ENCODE results near the gene CD1D. TPM values are rescaled to one million over a fixed set of nuclear protein-coding genes. Genes with fewer than 3 reads are reported as not detected.

Gene CD1D
- total RNA-seq, 1 donor from 2014 or later: 0.29 TPM

DNA sequence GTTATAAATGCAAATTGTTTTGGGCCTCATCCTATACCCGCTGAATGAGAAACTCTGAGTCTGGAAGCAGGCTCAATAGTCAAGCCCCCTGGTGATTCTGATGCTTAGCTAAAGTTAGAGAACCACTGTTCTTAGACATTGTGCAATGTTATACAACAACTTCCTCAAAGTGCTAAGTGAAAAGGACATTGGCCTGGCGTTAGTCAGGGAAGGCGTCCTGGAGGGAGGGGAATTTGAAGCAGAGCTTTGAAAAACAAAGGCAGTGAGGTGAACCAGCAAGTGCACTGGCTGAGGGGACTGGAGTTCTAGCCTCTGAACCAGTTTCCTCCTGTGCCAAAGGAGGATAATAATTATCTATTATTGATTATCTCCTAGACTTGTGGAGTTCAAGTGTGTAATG, 5.1 kb downstream of the CD1D start:
- Mint-ChIP-seq H3K27ac (no peak overlapping the region), H3K4me1 (ENCODE audit: unreplicated experiment) (peaks cover 10% of the 10 kb centered on the region), H3K36me3 (no peaks in the 10 kb centered on the region), H3K9me3 (no peaks in the 10 kb centered on the region), H3K27me3 (peaks cover 72% of the 10 kb centered on the region), H3K4me3 (no peak overlapping the region)
- DNase-seq (ENCODE audit: extremely low spot score, unreplicated experiment): no peak
- no peak for TF ChIP-seq CTCF (conservative IDR thresholded peaks at IDR 0.05)

DNA sequence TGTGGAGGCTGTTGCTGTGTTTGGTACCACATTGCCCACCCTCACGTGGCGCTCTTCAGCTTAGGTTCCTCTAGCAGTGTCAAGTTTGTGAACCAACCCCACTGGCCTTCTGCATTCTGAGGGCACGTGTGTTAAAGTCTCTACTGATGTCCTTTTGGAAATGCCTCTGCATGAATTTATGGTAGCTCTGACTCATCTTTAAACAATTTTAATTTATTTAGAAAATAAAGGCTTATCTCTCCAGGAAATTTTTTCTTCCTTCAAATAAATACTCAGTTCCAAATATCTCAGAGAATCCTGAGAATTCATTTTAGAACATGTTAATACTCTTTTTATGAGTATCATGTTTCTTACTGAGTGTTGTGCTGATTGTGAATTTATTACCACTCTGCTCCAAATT, 5.5 kb downstream of the CD1D start:
- Mint-ChIP-seq H3K4me1 (ENCODE audit: unreplicated experiment) (peaks cover 8% of the 10 kb centered on the region), H3K27me3 (peaks cover 72% of the 10 kb centered on the region), H3K27ac (no peak overlapping the region), H3K9me3 (no peaks in the 10 kb centered on the region), H3K36me3 (no peaks in the 10 kb centered on the region), H3K4me3 (no peak overlapping the region)
- DNase-seq (ENCODE audit: extremely low spot score, unreplicated experiment): no peak
- no peak for TF ChIP-seq CTCF (conservative IDR thresholded peaks at IDR 0.05)

GRCh38 chr1:158188611-158189010, 7.9 kb downstream of the CD1D start:
- H3K9me3 Mint-ChIP-seq: no peaks in the 10 kb centered on the region
- no peak overlapping the region for H3K4me3 Mint-ChIP-seq
- H3K36me3 Mint-ChIP-seq: no peaks in the 10 kb centered on the region
- H3K4me1 Mint-ChIP-seq (ENCODE audit: unreplicated experiment): no peaks in the 10 kb centered on the region
- no peak for TF ChIP-seq CTCF (conservative IDR thresholded peaks at IDR 0.05)
- H3K27me3 Mint-ChIP-seq: peaks cover 57% of the 10 kb centered on the region
- no peak for DNase-seq (ENCODE audit: extremely low spot score, unreplicated experiment)
- H3K27ac Mint-ChIP-seq: no peak overlapping the region

GRCh38 chr1:158189624-158190023, 8.9 kb downstream of the CD1D start:
- H3K27me3 Mint-ChIP-seq: peaks cover 52% of the 10 kb centered on the region
- H3K9me3 Mint-ChIP-seq: no peaks in the 10 kb centered on the region
- no peak overlapping the region for H3K4me3 Mint-ChIP-seq
- H3K36me3 Mint-ChIP-seq: no peaks in the 10 kb centered on the region
- no peak for DNase-seq (ENCODE audit: extremely low spot score, unreplicated experiment)
- no peak overlapping the region for H3K27ac Mint-ChIP-seq
- H3K4me1 Mint-ChIP-seq (ENCODE audit: unreplicated experiment): no peaks in the 10 kb centered on the region
- no peak for TF ChIP-seq CTCF (conservative IDR thresholded peaks at IDR 0.05)

GRCh38 chr1:158191299-158191698, 10.6 kb downstream of the CD1D start:
- H3K36me3 Mint-ChIP-seq: no peaks in the 10 kb centered on the region
- H3K27ac Mint-ChIP-seq: no peak overlapping the region
- no peak for DNase-seq (ENCODE audit: extremely low spot score, unreplicated experiment)
- TF ChIP-seq CTCF (conservative IDR thresholded peaks at IDR 0.05): no peak
- no peak overlapping the region for H3K4me3 Mint-ChIP-seq
- H3K9me3 Mint-ChIP-seq: no peaks in the 10 kb centered on the region
- H3K27me3 Mint-ChIP-seq: peaks cover 47% of the 10 kb centered on the region
- no peaks in the 10 kb centered on the region for H3K4me1 Mint-ChIP-seq (ENCODE audit: unreplicated experiment)

DNA sequence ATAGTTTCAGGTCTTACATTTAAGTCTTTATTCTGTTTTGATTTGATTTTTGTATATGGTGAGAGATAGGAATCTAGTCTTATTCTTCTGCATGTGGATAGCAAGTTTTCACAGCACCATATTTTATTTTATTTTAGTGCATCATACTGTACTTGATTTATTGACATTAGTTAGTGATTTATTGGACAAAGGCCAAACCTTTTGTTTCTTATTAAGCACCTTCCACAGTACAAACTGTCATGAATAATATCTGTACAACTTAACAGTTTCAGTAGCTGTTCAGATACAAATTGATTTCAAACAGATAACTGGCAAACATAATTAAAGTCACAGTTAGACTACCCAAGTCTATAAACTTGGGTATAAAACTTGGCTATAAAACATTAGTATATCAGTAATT, 15.8 kb downstream of the CD1D start:
- Mint-ChIP-seq H3K27ac (no peak overlapping the region), H3K4me1 (ENCODE audit: unreplicated experiment) (no peaks in the 10 kb centered on the region), H3K36me3 (no peaks in the 10 kb centered on the region), H3K9me3 (no peaks in the 10 kb centered on the region), H3K27me3 (peaks cover 24% of the 10 kb centered on the region), H3K4me3 (no peak overlapping the region)
- no peak for TF ChIP-seq CTCF (conservative IDR thresholded peaks at IDR 0.05)
- DNase-seq (ENCODE audit: extremely low spot score, unreplicated experiment): no peak
